Fibroblast of lung (primary cell): Measurements from ENCODE around the gene KIF1A. TPM values are rescaled to one million over a fixed set of nuclear protein-coding genes. Genes with fewer than 3 reads are reported as not detected.
"Not testable (repeated sequence)": the region's sequence is repeated elsewhere in the genome, so short reads cannot be mapped to it uniquely, and the experiment has no call there.

Experiments
- DNase-seq, 2 donors: peaks; one replicate each; pipeline versions ENCODE4 v3.0.0 to v3.0.0-alpha.2; 2010; ENCODE audit warnings: low read depth in 2 of 2
- H2AFZ ChIP-seq: 2 replicates; pipeline ENCODE4 v1.5.1; 2012; ENCODE audit warnings: low read length, control low read depth, inconsistent platforms
- H3K27ac ChIP-seq: 2 replicates; pipeline ENCODE4 v1.5.1; 2011; ENCODE audit warnings: low read length, control low read depth; ENCODE audit not compliant: insufficient read depth
- H3K27me3 ChIP-seq: 2 replicates; pipeline ENCODE4 v1.5.1; 2011; ENCODE audit warnings: mild to moderate bottlenecking, low read length; ENCODE audit not compliant: control insufficient read depth, insufficient read depth
- H3K36me3 ChIP-seq: 2 replicates; pipeline ENCODE4 v1.5.1; 2011; ENCODE audit warnings: low read length; ENCODE audit not compliant: control insufficient read depth, insufficient read depth
- H3K4me1 ChIP-seq: 2 replicates; pipeline ENCODE4 v1.5.1; 2011; ENCODE audit warnings: low read length; ENCODE audit not compliant: control insufficient read depth, insufficient read depth; ENCODE audit errors: extremely low read depth
- H3K4me2 ChIP-seq: 2 replicates; pipeline ENCODE4 v1.5.1; 2011; ENCODE audit warnings: low read length, control low read depth; ENCODE audit not compliant: insufficient read depth; ENCODE audit errors: extremely low read depth
- H3K4me3 ChIP-seq, 4 experiments: fragments of 200-600 bp in 1 of 4; sonication (generic) in 1 of 4; replicated peaks in 1 of 4; 2 replicates each; pipeline ENCODE4 v1.5.1; 2011 to 2016; ENCODE audit warnings: low read length in 4 of 4, low read depth in 3 of 4, mild to moderate bottlenecking in 3 of 4, control low read depth in 2 of 4, inconsistent platforms in 1 of 4, mixed read lengths in 1 of 4; ENCODE audit not compliant: insufficient read depth in 1 of 4; ENCODE audit errors: control extremely low read depth in 1 of 4
- H3K79me2 ChIP-seq: 2 replicates; pipeline ENCODE4 v1.5.1; 2012; ENCODE audit warnings: mild to moderate bottlenecking, low read length, inconsistent platforms; ENCODE audit not compliant: control insufficient read depth, insufficient read depth
- H3K9ac ChIP-seq: 2 replicates; pipeline ENCODE4 v1.5.1; 2011; ENCODE audit warnings: mild to moderate bottlenecking, low read length, control low read depth; ENCODE audit not compliant: insufficient read depth
- H3K9me3 ChIP-seq: 2 replicates; pipeline ENCODE4 v1.5.1; 2012; ENCODE audit warnings: low read depth, low read length; ENCODE audit not compliant: control insufficient read depth, insufficient read depth
- H4K20me1 ChIP-seq: 2 replicates; pipeline ENCODE4 v1.5.1; 2011; ENCODE audit warnings: low read length; ENCODE audit not compliant: control insufficient read depth, insufficient read depth; ENCODE audit errors: extremely low read depth
- CTCF ChIP-seq, 2 donors: IDR thresholded peaks in 1 of 2; conservative IDR thresholded peaks in 1 of 2; 1 replicate in 1 of 2; 2 replicates in 1 of 2; pipeline ENCODE4 v1.5.1; 2011 to 2012; ENCODE audit warnings: low read length in 2 of 2, control low read depth in 1 of 2, inconsistent platforms in 1 of 2, low read depth in 1 of 2, mild to moderate bottlenecking in 1 of 2
- EZH2 ChIP-seq: IDR thresholded peaks from 2 replicates; pipeline ENCODE4 v1.5.1; 2012; ENCODE audit warnings: low read length, control low read depth, mild to moderate bottlenecking; ENCODE audit errors: missing control alignments
- polyA plus RNA-seq, 2 donors: library from polyadenylated mRNA; depleted of rRNA in 1 of 2; stranded (reverse) in 1 of 2; unstranded in 1 of 2; fragments of >200 nt; gene quantifications; 2 replicates each; pipeline ENCODE4 v1.2.1, GENCODE V29; 2011 to 2012; ENCODE audit warnings: missing spikeins in 1 of 2
- total RNA-seq: library from RNA; depleted of rRNA; stranded (reverse); fragments of >200 nt; gene quantifications from 2 replicates; pipeline ENCODE4 v1.2.1, GENCODE V29; 2014

Gene KIF1A
- total and polyA plus RNA-seq, 2 donors (not counting 1 experiment from before 2014, with no cell fraction given): 0.05 TPM; not detected in 1

GRCh38 chr2:240687045-240687740 lies 132.8 kb downstream of the KIF1A start:
- no peaks in the 10 kb centered on the region for H3K79me2 ChIP-seq
- no peak overlapping the region for H3K27ac ChIP-seq
- H2AFZ ChIP-seq: no peak overlapping the region
- peaks cover 7% of the 10 kb centered on the region for H3K27me3 ChIP-seq
- TF ChIP-seq EZH2 (no peak), CTCF (conservative IDR thresholded peaks at IDR 0.05 in 1 of 2, IDR thresholded peaks at IDR 0.05 in 1 of 2; ENCODE audit: low read depth in 1 of 2, low read length in 2 of 2) (no peak)
- no peak overlapping the region for H3K4me2 ChIP-seq
- no peak overlapping the region for H3K9ac ChIP-seq
- H4K20me1 ChIP-seq: no peaks in the 10 kb centered on the region
- H3K36me3 ChIP-seq: no peaks in the 10 kb centered on the region
- no peak for DNase-seq
- no peaks in the 10 kb centered on the region for H3K9me3 ChIP-seq
- H3K4me3 ChIP-seq: no peak overlapping the region
- no peaks in the 10 kb centered on the region for H3K4me1 ChIP-seq

GRCh38 chr2:240686460-240686859 lies 133.6 kb downstream of the KIF1A start:
- Histone ChIP-seq H3K4me2 (no peak overlapping the region), H3K9ac (no peak overlapping the region), H3K9me3 (no peaks in the 10 kb centered on the region), H2AFZ (no peak overlapping the region), H3K79me2 (no peaks in the 10 kb centered on the region), H3K4me1 (no peaks in the 10 kb centered on the region), H4K20me1 (no peaks in the 10 kb centered on the region), H3K27ac (no peak overlapping the region), H3K4me3 (no peak overlapping the region), H3K36me3 (no peaks in the 10 kb centered on the region), H3K27me3 (peaks cover 7% of the 10 kb centered on the region)
- DNase-seq: no peak
- TF ChIP-seq EZH2: no peak
- TF ChIP-seq CTCF (conservative IDR thresholded peaks at IDR 0.05 in 1 of 2, IDR thresholded peaks at IDR 0.05 in 1 of 2; ENCODE audit: low read depth in 1 of 2, low read length in 2 of 2): no peak

GRCh38 chr2:240685771-240686371 lies 134.1 kb downstream of the KIF1A start:
- H3K27ac ChIP-seq: no peak overlapping the region
- no peaks in the 10 kb centered on the region for H3K9me3 ChIP-seq
- H3K4me1 ChIP-seq: no peaks in the 10 kb centered on the region
- H2AFZ ChIP-seq: no peak overlapping the region
- DNase-seq: no peak
- no peaks in the 10 kb centered on the region for H4K20me1 ChIP-seq
- no peaks in the 10 kb centered on the region for H3K79me2 ChIP-seq
- H3K27me3 ChIP-seq: peaks cover 7% of the 10 kb centered on the region
- H3K4me3 ChIP-seq: no peak overlapping the region
- no peak overlapping the region for H3K9ac ChIP-seq
- H3K36me3 ChIP-seq: no peaks in the 10 kb centered on the region
- TF ChIP-seq CTCF (conservative IDR thresholded peaks at IDR 0.05 in 1 of 2, IDR thresholded peaks at IDR 0.05 in 1 of 2; ENCODE audit: low read depth in 1 of 2, low read length in 2 of 2) (no peak), EZH2 (no peak)
- H3K4me2 ChIP-seq: no peak overlapping the region

GRCh38 chr2:240683980-240684728 lies 135.9 kb downstream of the KIF1A start:
- not testable (repeated sequence) for H3K9me3 ChIP-seq, H3K27me3 ChIP-seq, H3K4me3 ChIP-seq, H3K4me1 ChIP-seq, DNase-seq, H3K9ac ChIP-seq, H3K36me3 ChIP-seq, H3K27ac ChIP-seq, H3K4me2 ChIP-seq, H4K20me1 ChIP-seq, H2AFZ ChIP-seq, H3K79me2 ChIP-seq
